ENCODE data around the gene TFDP3.
A peak's percentile ranks its signal among the peaks of the same experiment; 100 is the strongest.

The TFDP3 gene

GRCh38 chrX:133250184-133251100, 32.3 kb upstream of the TFDP3 start:
- no peak for TF ChIP-seq ZFX (IDR thresholded peaks at IDR 0.05; ENCODE audit: borderline replicate concordance)
- TF ChIP-seq, protein P1, sequence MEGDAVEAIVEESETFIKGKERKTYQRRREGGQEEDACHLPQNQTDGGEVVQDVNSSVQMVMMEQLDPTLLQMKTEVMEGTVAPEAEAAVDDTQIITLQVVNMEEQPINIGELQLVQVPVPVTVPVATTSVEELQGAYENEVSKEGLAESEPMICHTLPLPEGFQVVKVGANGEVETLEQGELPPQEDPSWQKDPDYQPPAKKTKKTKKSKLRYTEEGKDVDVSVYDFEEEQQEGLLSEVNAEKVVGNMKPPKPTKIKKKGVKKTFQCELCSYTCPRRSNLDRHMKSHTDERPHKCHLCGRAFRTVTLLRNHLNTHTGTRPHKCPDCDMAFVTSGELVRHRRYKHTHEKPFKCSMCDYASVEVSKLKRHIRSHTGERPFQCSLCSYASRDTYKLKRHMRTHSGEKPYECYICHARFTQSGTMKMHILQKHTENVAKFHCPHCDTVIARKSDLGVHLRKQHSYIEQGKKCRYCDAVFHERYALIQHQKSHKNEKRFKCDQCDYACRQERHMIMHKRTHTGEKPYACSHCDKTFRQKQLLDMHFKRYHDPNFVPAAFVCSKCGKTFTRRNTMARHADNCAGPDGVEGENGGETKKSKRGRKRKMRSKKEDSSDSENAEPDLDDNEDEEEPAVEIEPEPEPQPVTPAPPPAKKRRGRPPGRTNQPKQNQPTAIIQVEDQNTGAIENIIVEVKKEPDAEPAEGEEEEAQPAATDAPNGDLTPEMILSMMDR (IDR thresholded peaks at IDR 0.05): no peak
- no peak overlapping the region for H3K27ac ChIP-seq

DNA sequence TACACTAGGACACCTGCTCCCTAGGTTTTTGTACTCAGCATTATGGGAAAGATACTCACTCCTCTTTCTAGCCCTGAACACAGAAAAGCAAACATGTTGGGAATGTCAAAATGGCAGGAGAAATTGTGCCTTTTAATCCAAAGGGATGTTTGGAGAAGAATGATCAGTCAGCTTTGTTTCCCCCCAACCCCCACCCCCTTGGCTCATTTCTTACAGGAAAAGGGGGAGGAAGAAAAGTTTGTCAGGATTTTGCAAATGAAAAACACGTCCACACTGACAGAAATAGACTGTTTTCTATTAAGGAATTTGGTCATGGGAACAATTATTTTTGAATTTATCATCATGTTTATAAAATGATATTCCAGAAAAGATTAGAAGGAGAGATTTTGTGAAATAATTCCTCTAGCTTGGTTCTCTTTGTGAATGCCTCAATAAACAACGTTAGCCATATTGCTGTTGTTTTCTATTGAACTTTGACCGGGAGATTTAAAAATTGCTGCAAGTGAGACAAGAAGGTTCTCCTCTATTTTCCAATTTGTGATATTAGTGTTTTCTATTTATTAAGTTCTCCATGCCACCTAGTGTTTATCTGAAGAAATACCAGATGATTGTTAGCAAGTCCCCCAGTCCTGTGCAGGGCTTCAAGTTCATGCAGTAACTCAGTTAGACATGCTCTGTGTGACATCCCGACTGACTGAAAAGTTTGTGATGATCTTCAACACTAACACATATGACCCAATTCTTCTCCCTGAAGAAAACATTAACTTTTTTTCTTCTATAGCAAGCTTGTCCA, 31.3 kb upstream of the TFDP3 start:
- TF ChIP-seq, protein P1 (IDR thresholded peaks at IDR 0.05): peak; percentile 28
- no peak for TF ChIP-seq ZFX (IDR thresholded peaks at IDR 0.05; ENCODE audit: borderline replicate concordance)
- no peak overlapping the region for H3K27ac ChIP-seq

GRCh38 chrX:133248177-133248576, 30.0 kb upstream of the TFDP3 start:
- no peak for TF ChIP-seq ZFX (IDR thresholded peaks at IDR 0.05; ENCODE audit: borderline replicate concordance)
- TF ChIP-seq, protein P1 (IDR thresholded peaks at IDR 0.05): no peak
- H3K27ac ChIP-seq: no peak overlapping the region

DNA sequence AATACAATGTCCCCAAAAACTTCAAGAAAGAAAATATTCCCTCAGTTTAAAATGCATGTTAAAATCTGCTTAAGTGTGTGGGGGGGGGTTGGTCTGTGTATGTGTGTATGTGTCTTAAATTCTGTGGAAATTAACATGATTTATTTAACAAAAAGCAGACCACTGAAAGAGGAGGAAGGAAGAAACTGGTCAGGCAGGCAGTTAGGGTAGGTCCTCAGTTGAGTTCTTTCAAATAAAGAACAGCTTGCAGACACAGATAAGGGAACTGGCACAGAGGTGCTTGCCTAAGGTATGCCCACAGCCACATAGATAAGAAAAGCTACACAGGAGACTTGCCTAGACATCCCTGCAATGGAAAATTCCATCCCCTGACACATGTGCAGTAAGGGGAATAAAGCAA, 28.8 kb upstream of the TFDP3 start:
- H3K27ac ChIP-seq: no peak overlapping the region
- TF ChIP-seq, protein P1 (IDR thresholded peaks at IDR 0.05): no peak
- no peak for TF ChIP-seq ZFX (IDR thresholded peaks at IDR 0.05; ENCODE audit: borderline replicate concordance)

DNA sequence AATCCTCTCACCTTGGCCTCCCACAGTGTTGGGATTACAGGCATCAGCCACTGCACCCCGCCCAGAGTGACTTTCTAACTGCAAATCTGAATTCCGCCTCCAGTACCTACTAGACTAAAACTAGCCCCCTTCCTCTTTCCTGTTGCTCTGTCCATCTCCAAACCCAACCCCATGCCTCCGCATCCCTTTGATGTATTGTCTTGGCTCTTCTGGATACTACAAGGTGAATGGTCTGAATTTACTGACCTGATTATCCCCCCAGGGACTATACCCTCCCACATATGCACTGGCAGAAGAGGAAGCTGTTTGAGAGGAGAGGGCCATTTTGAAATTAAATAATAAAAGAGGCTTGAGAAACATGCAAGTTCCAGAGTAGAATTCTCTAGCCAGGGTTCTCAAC, 17.7 kb upstream of the TFDP3 start:
- TF ChIP-seq, protein P1 (IDR thresholded peaks at IDR 0.05): no peak
- no peak for TF ChIP-seq ZFX (IDR thresholded peaks at IDR 0.05; ENCODE audit: borderline replicate concordance)
- H3K27ac ChIP-seq: no peak overlapping the region

DNA sequence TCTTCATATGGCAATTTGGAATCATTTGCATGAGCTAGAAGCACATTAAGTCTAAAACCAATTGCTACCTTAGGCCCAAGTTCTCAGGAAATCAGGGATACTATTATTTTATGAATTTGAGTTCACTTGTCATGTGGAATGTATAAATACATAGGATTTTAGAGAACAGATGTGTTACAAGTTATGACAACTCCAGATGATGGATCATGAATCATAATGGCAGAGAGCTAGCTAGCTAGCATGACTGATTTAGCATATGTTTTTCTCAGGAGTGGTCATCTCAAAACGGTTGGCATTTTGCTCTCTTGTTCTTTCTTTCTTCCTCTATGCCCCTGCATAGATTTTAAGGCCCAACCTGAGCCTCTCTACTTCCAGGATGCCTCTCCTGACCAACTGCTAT, 14.2 kb upstream of the TFDP3 start:
- TF ChIP-seq, protein P1 (IDR thresholded peaks at IDR 0.05): no peak
- no peak for TF ChIP-seq ZFX (IDR thresholded peaks at IDR 0.05; ENCODE audit: borderline replicate concordance)

More for the DNA sequence above, 14.2 kb upstream of the TFDP3 start:
- H3K27ac ChIP-seq: no peak overlapping the region

Data from 22Rv1 (cell line).